ENCODE measurements around the gene MRPS27.

MRPS27 gene

GRCh38 chr5:72231991-72232703 is 87.9 kb downstream of the MRPS27 start:
- ATAC-seq: peak; percentile 12 to 27

- no peak for ATAC-seq
Observed at GRCh38 chr5:72228960-72229359, 91.1 kb downstream of the MRPS27 start.

- no peak for ATAC-seq
Observed at GRCh38 chr5:72226950-72227349, 93.1 kb downstream of the MRPS27 start.

GRCh38 chr5:72225741-72226140 is 94.3 kb downstream of the MRPS27 start:
- no peak for ATAC-seq

GRCh38 chr5:72224946-72225463 is 95.0 kb downstream of the MRPS27 start:
- ATAC-seq: no peak

- ATAC-seq: no peak
Observed at GRCh38 chr5:72223371-72223770, 96.7 kb downstream of the MRPS27 start.

GRCh38 chr5:72222521-72222920 is 97.5 kb downstream of the MRPS27 start:
- ATAC-seq: no peak

GRCh38 chr5:72221541-72221940 is 98.5 kb downstream of the MRPS27 start:
- no peak for ATAC-seq

- no peak for ATAC-seq
Observed at GRCh38 chr5:72221099-72221498, 98.9 kb downstream of the MRPS27 start.

GRCh38 chr5:72216756-72217155 is 103.3 kb downstream of the MRPS27 start:
- no peak for ATAC-seq

- no peak for ATAC-seq
Observed at GRCh38 chr5:72214168-72214567, 105.9 kb downstream of the MRPS27 start.

- no peak for ATAC-seq
Observed at GRCh38 chr5:72213482-72213881, 106.6 kb downstream of the MRPS27 start.

- ATAC-seq: no peak
Observed at GRCh38 chr5:72212171-72212570, 107.9 kb downstream of the MRPS27 start.

GRCh38 chr5:72210888-72211678 is 109.0 kb downstream of the MRPS27 start:
- no peak for ATAC-seq

GRCh38 chr5:72209147-72210115 is 110.6 kb downstream of the MRPS27 start:
- no peak for ATAC-seq

GRCh38 chr5:72208324-72208926 is 111.6 kb downstream of the MRPS27 start:
- ATAC-seq: no peak

GRCh38 chr5:72206994-72207393 is 113.0 kb downstream of the MRPS27 start:
- ATAC-seq: peak in 1 of 2 donors; percentile 73

- ATAC-seq: no peak
Observed at GRCh38 chr5:72206160-72206559, 113.9 kb downstream of the MRPS27 start.

- no peak for ATAC-seq
Observed at GRCh38 chr5:72205431-72206009, 114.5 kb downstream of the MRPS27 start.

GRCh38 chr5:72204946-72205345 is 115.1 kb downstream of the MRPS27 start:
- no peak for ATAC-seq

GRCh38 chr5:72203251-72203845 is 116.7 kb downstream of the MRPS27 start:
- ATAC-seq: no peak
